Fibroblast of skin of right biceps (primary cell): Measurements from ENCODE around the gene ERRFI1.
"Not testable (repeated sequence)": the region's sequence is repeated elsewhere in the genome, so short reads cannot be mapped to it uniquely, and the experiment has no call there.

Experiments used
- DNase-seq: peaks from one replicate; pipeline ENCODE4 v3.0.0-alpha.2; 2013

The ERRFI1 gene

DNA sequence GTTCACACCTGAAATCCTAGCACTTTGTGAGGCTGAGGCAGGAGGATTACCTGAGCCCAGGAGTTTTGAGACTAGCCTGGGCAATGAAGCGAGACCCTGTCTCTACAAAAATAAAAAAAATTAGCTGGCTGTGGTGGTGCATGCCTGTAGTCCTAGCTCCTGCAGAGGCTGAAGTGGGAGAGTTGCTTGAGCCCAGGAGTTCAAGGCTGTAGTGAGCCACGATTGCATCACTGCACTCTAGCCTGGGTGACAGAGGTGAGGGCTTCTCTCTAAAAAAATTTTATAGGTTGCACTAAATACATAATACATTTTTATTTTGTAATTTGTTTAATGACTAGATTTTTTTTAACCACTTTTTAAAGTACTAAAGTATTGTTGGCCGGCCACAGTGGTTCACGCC is 58.5 kb downstream of the ERRFI1 start:
- no peak for DNase-seq

GRCh38 chr1:7967196-7967595 is 58.9 kb downstream of the ERRFI1 start:
- DNase-seq, result no peak

- DNase-seq, result no peak
Observed at GRCh38 chr1:7964476-7964875, 61.6 kb downstream of the ERRFI1 start.

GRCh38 chr1:7963841-7964240 is 62.3 kb downstream of the ERRFI1 start:
- not testable (repeated sequence) for DNase-seq

- not testable (repeated sequence) for DNase-seq
Observed at GRCh38 chr1:7963378-7963730, 62.8 kb downstream of the ERRFI1 start.

DNA sequence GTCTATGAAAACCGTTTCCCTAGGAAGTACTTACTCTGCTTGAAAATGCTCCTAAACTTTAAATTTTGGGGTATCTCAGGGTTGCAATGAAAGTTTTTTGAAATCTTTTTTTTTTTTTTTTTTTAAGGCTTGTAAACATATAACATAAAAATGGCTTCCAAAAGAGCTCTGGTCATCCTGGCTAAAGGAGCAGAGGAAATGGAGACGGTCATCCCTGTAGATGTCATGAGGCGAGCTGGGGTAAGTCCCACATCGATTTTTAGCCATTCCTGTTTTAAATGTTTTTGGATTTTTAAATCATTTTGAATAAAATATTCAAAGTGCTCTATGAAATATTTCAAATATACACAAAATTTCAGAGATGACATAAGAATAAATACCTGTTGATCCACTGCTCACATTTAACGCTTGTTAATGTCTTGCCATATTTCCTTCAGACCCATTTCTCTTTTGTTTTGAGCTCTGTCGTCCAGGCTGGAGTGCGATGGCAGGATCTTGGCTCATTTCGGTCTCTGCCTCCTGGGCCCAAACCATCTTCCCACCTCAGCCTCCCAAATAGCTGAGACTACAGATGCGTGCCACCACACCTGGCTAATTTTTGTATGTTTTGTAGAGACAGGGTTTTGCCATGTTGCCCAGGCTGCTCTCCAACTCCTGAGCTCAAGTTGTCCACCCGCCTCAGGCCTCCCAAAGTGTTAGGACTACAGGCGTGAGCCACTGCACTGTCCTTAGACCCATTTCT is 63.3 kb downstream of the ERRFI1 start:
- DNase-seq, result no peak

DNA sequence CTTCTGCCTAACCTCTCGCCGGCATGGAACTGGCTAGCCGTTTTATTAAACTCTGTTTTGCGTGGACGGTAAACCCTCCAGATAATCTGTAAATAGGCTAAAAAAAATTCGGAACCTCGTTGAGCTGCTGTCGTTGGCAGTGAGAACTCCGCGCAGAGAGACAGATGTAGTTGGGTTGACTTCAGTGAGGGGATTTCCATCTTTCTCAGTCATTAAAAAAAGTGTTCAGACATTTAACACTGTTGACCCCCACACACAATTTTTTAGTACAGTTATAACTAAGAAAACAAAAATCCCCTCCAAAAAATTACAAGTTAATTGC is 64.1 kb downstream of the ERRFI1 start:
- DNase-seq, result no peak
